Endothelial cell of umbilical vein (primary cell): ENCODE measurements around the gene ANK2. TPM values are rescaled to one million over a fixed set of nuclear protein-coding genes. Genes with fewer than 3 reads are reported as not detected.

Source experiments
- BruUV-seq: library from RNA; stranded (reverse); fragments of 400-500 nt; replicated peaks from 2 replicates; lab custom pipeline; 2021; lab: Mats Ljungman, UMichigan
- CTCF ChIA-PET: fragments of 300-600, 350-600 bp; sonication (Branson Sonifier 250); formaldehyde crosslinking; loops from one replicate; lab custom pipeline; 2021; ENCODE audit warnings: antibody characterized with exemption, inconsistent platforms; lab: Charles Lee
- POLR2A ChIA-PET: fragments of 300-600, 350-600 bp; sonication (Branson Sonifier 250); formaldehyde crosslinking; loops from one replicate; lab custom pipeline; 2021; ENCODE audit warnings: antibody characterized with exemption, inconsistent platforms; lab: Charles Lee
- DNase-seq: peaks from one replicate; pipeline ENCODE4 v3.0.0-alpha.2; 2011; ENCODE audit warnings: low read depth, low spot score
- FAIRE-seq: peaks from 2 replicates; lab custom pipeline; 2011; peaks lifted over from hg19 to GRCh38; lab: Jason Lieb, UNC
- H2AFZ ChIP-seq: 2 replicates; pipeline ENCODE4 v1.6.0; 2012; ENCODE audit warnings: low read depth, low read length, control low read depth, inconsistent platforms
- H3K27ac ChIP-seq: 2 replicates; pipeline ENCODE4 v1.5.1; 2011; ENCODE audit warnings: low read depth, mild to moderate bottlenecking, control low read depth, low read length, moderate library complexity; ENCODE audit not compliant: insufficient read depth
- H3K27me3 ChIP-seq, 2 experiments: 2 replicates each; pipeline versions ENCODE4 v1.6.0 to v1.6.1; 2011; ENCODE audit warnings: low read length in 2 of 2, mixed read lengths in 1 of 2; ENCODE audit not compliant: control insufficient read depth in 2 of 2, insufficient read depth in 2 of 2
- H3K36me3 ChIP-seq, 2 experiments: 2 replicates in 1 of 2; 3 replicates in 1 of 2; pipeline ENCODE4 v1.5.1; 2011; ENCODE audit warnings: low read length in 2 of 2, mild to moderate bottlenecking in 1 of 2, moderate library complexity in 1 of 2; ENCODE audit not compliant: control insufficient read depth in 2 of 2, insufficient read depth in 2 of 2; ENCODE audit errors: extremely low read depth in 1 of 2
- H3K4me1 ChIP-seq: 3 replicates; pipeline ENCODE4 v1.5.1; 2011; ENCODE audit warnings: mild to moderate bottlenecking, low read length; ENCODE audit not compliant: control insufficient read depth, insufficient read depth; ENCODE audit errors: extremely low read depth
- H3K4me2 ChIP-seq: 2 replicates; pipeline ENCODE4 v1.6.1; 2011; ENCODE audit warnings: low read length, control low read depth, mixed read lengths; ENCODE audit not compliant: insufficient read depth
- H3K4me3 ChIP-seq, 3 experiments: fragments of 200-600 bp in 1 of 3; sonication (generic), shearing (Covaris generic) in 1 of 3; replicated peaks in 1 of 3; 2 replicates each; pipeline ENCODE4 v1.5.1; 2011 to 2016; ENCODE audit warnings: control low read depth in 3 of 3, low read length in 3 of 3, mild to moderate bottlenecking in 2 of 3, inconsistent platforms in 1 of 3, low read depth in 1 of 3, moderate library complexity in 1 of 3; ENCODE audit not compliant: insufficient read depth in 1 of 3
- H3K79me2 ChIP-seq: 2 replicates; pipeline ENCODE4 v1.6.0; 2012; ENCODE audit warnings: low read length, inconsistent platforms; ENCODE audit not compliant: control insufficient read depth, insufficient read depth
- H3K9ac ChIP-seq: replicated peaks from 2 replicates; pipeline ENCODE3; 2011; ENCODE audit warnings: low read length, control low read depth; ENCODE audit not compliant: insufficient read depth; ENCODE audit errors: extremely low read depth
- H3K9me1 ChIP-seq: replicated peaks from 3 replicates; pipeline ENCODE4 v1.6.0; 2011; ENCODE audit warnings: mild to moderate bottlenecking, low read length; ENCODE audit not compliant: control insufficient read depth, insufficient read depth; ENCODE audit errors: extremely low read depth
- H3K9me3 ChIP-seq: replicated peaks from 2 replicates; pipeline ENCODE4 v1.5.1; 2012; ENCODE audit warnings: low read length, inconsistent platforms; ENCODE audit not compliant: control insufficient read depth, insufficient read depth
- H4K20me1 ChIP-seq: replicated peaks from 2 replicates; pipeline ENCODE3; 2011; ENCODE audit warnings: mild to moderate bottlenecking, low read length; ENCODE audit not compliant: control insufficient read depth, insufficient read depth; ENCODE audit errors: extremely low read depth
- CTCF ChIP-seq, 2 donors: IDR thresholded peaks; 1 replicate in 1 of 2; 2 replicates in 1 of 2; pipeline ENCODE4 v1.5.1; 2011; ENCODE audit warnings: low read length in 2 of 2, mild to moderate bottlenecking in 2 of 2, moderate library complexity in 2 of 2, control low read depth in 1 of 2, inconsistent platforms in 1 of 2, low read depth in 1 of 2; ENCODE audit not compliant: insufficient read depth in 1 of 2; ENCODE audit errors: extremely low read depth in 1 of 2
- EZH2 ChIP-seq: IDR thresholded peaks from 2 replicates; pipeline ENCODE4 v1.6.1; 2012; ENCODE audit warnings: borderline replicate concordance, low read depth, mild to moderate bottlenecking, moderate library complexity, low read length, inconsistent platforms; ENCODE audit not compliant: severe bottlenecking
- FOS ChIP-seq: IDR thresholded peaks from 2 replicates; pipeline ENCODE4 v1.6.1; 2011; ENCODE audit warnings: mild to moderate bottlenecking, low read length, moderate library complexity, borderline replicate concordance; ENCODE audit not compliant: insufficient read depth
- GATA2 ChIP-seq: IDR thresholded peaks from 2 replicates; pipeline ENCODE4 v1.7.0; 2011; ENCODE audit warnings: low read depth, mild to moderate bottlenecking, moderate library complexity, mixed read lengths, low read length; ENCODE audit not compliant: insufficient read length, insufficient read depth
- JUN ChIP-seq: IDR thresholded peaks from 2 replicates; pipeline ENCODE4 v1.6.1; 2011; ENCODE audit warnings: borderline replicate concordance, low read depth; ENCODE audit not compliant: insufficient read length, insufficient read depth
- MAX ChIP-seq: IDR thresholded peaks from 2 replicates; pipeline ENCODE4 v1.6.1; 2011; ENCODE audit not compliant: insufficient read depth, insufficient read length
- MYC ChIP-seq: IDR thresholded peaks from one replicate; pipeline ENCODE4 v1.6.1; 2011; ENCODE audit warnings: mild to moderate bottlenecking, low read depth, low read length
- POLR2A ChIP-seq: IDR thresholded peaks from 2 replicates; pipeline ENCODE4 v1.6.1; 2012; ENCODE audit warnings: low read depth, mild to moderate bottlenecking, control low read depth, low read length
- POLR2AphosphoS5 ChIP-seq: IDR thresholded peaks from 2 replicates; pipeline ENCODE4 v1.6.1; 2012; ENCODE audit warnings: low read depth, mild to moderate bottlenecking, control low read depth, low read length, moderate library complexity; ENCODE audit not compliant: insufficient read depth
- dilution Hi-C: fragments of 300-500 bp; cut with MboI; formaldehyde crosslinking; loops from one replicate; pipeline ENCODE4 v1.15.0; 2019; ENCODE audit warnings: low sequenced_read_pairs; ENCODE audit not compliant: extremely low pct_ligation_motif_present
- intact Hi-C: fragments of 100-400 bp; cut with micrococcal nuclease; formaldehyde crosslinking; loops from one replicate; pipeline ENCODE4 v1.10.0; 2022
- polyA plus RNA-seq, 4 experiments: library from polyadenylated mRNA; depleted of rRNA in 3 of 4; stranded (reverse) in 3 of 4; unstranded in 1 of 4; fragments of >200 nt; gene quantifications; 2 replicates each; pipeline versions ENCODE4 v1.2.1 to v1.2.3, GENCODE V29; 2011 to 2012; ENCODE audit warnings: missing spikeins in 1 of 4
- total RNA-seq: library from RNA; stranded (reverse); gene quantifications from 2 replicates; pipeline ENCODE4 v1.2.3, GENCODE V29; 2021

Gene ANK2
- total and polyA plus RNA-seq, 2 donors (not counting 3 experiments of a cell fraction or from before 2014, with no cell fraction given) = not detected

GRCh38 chr4:113106108-113106507 lies 56.7 kb downstream of the ANK2 start:
- BruUV-seq = no TSS peak
- H2AFZ ChIP-seq = no peak overlapping the region
- DNase-seq (no peak), FAIRE-seq (no peak)
- dilution Hi-C loops = no loop called here
- H3K4me3 ChIP-seq = no peak overlapping the region
- H3K9ac ChIP-seq = no peak overlapping the region
- TF ChIP-seq JUN (no peak), EZH2 (no peak), FOS (no peak), GATA2 (no peak), POLR2A (no peak), POLR2AphosphoS5 (no peak), MYC (no peak), CTCF (IDR thresholded peaks at IDR 0.05; ENCODE audit: extremely low read depth in 1 of 2, insufficient read depth in 1 of 2, low read depth in 1 of 2, low read length in 2 of 2) (no peak), MAX (no peak)
- ChIA-PET POLR2A (no interaction called here), CTCF (interaction anchor here (1.9 to 2.0 kb wide), 2 partner anchors 1279 to 1589 kb away, joined by 6 read pairs; no protein-coding TSS in a partner anchor)
- intact Hi-C loops = no loop called here
- H4K20me1 ChIP-seq = no peaks in the 10 kb centered on the region
- no peaks in the 10 kb centered on the region for H3K4me1 ChIP-seq
- no peaks in the 10 kb centered on the region for H3K79me2 ChIP-seq
- no peaks in the 10 kb centered on the region for H3K36me3 ChIP-seq
- peaks cover 0 to 2% of the 10 kb centered on the region in 2 experiments for H3K27me3 ChIP-seq
- H3K9me1 ChIP-seq = no peaks in the 10 kb centered on the region
- H3K9me3 ChIP-seq = no peaks in the 10 kb centered on the region
- H3K4me2 ChIP-seq = no peak overlapping the region
- H3K27ac ChIP-seq = no peak overlapping the region
